Measurements from ENCODE around the gene POLA1.

Gene POLA1

GRCh38 chrX:25013632-25014365 lies 320.1 kb downstream of the POLA1 start:
- no peak for DNase-seq

GRCh38 chrX:25014366-25014838 lies 320.7 kb downstream of the POLA1 start:
- DNase-seq, result no peak

- no peak for DNase-seq
Measured at GRCh38 chrX:25015486-25016360, 322.0 kb downstream of the POLA1 start, which contains the start of gene ARX. ARX (minus strand) TSS chrX:25015965; CDS start chrX:25015737, 228 bp downstream.

GRCh38 chrX:25016361-25016671 lies 322.6 kb downstream of the POLA1 start:
- no peak for DNase-seq

GRCh38 chrX:25016938-25017598 lies 323.4 kb downstream of the POLA1 start:
- DNase-seq, result no peak

- DNase-seq, result no peak
Measured at GRCh38 chrX:25017667-25018247, 324.0 kb downstream of the POLA1 start.

- DNase-seq, result no peak
Measured at GRCh38 chrX:25018682-25019081, 325.0 kb downstream of the POLA1 start.

GRCh38 chrX:25019707-25020390 lies 326.1 kb downstream of the POLA1 start:
- no peak for DNase-seq

- DNase-seq, result no peak
Measured at GRCh38 chrX:25020391-25020904, 326.7 kb downstream of the POLA1 start.

- DNase-seq, result peak; percentile 42
Measured at GRCh38 chrX:25020905-25021449, 327.3 kb downstream of the POLA1 start.

- DNase-seq, result no peak
Measured at GRCh38 chrX:25022499-25023325, 329.0 kb downstream of the POLA1 start.

- no peak for DNase-seq
Measured at GRCh38 chrX:25023908-25024307, 330.2 kb downstream of the POLA1 start.

GRCh38 chrX:25025615-25026014 lies 331.9 kb downstream of the POLA1 start:
- DNase-seq, result no peak

- no peak for DNase-seq
Measured at GRCh38 chrX:25026576-25026975, 332.9 kb downstream of the POLA1 start.

- DNase-seq, result no peak
Measured at GRCh38 chrX:25028726-25029125, 335.0 kb downstream of the POLA1 start.

- DNase-seq, result no peak
Measured at GRCh38 chrX:25029288-25029825, 335.6 kb downstream of the POLA1 start.

- no peak for DNase-seq
Measured at GRCh38 chrX:25034889-25035288, 341.2 kb downstream of the POLA1 start.

GRCh38 chrX:25039036-25039435 lies 345.3 kb downstream of the POLA1 start:
- no peak for DNase-seq

GRCh38 chrX:25043192-25043591 lies 349.5 kb downstream of the POLA1 start:
- DNase-seq, result no peak

Data from NCI-H1105 (cell line).